ENCODE measurements around the gene AQP12B.
A peak's percentile ranks its signal among the peaks of the same experiment; 100 is the strongest.

The AQP12B gene

DNA sequence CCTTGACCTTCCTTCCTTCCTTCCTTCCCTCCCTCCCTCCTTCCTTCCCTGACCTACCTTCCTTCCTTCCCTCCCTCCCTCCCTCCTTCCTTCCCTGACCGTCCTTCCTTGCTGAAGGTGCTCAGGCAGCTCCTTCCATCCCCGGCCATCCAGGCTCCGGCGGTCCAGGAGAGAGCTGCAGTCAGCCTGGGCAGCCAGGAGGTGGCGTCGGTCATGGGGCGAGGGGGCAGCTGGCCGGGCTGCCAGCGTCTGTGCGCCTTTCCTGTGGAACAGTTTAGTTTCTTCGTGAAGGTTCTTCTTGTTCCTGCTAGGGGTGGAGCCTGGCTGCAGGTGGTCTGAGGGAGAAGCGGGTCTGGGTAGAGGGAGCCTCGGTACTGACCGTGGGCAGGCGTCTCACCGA lies 41.7 kb downstream of the AQP12B start:
- in situ Hi-C loops (cut with MboI; ENCODE audit: low sequenced_read_pairs) = no loop called here
- H3K27me3 ChIP-seq (ENCODE audit: low read depth) = peaks cover 2% of the 10 kb centered on the region
- H3K4me1 ChIP-seq = no peaks in the 10 kb centered on the region
- no peaks in the 10 kb centered on the region for H3K9me3 ChIP-seq
- H3K4me3 ChIP-seq = no peak overlapping the region
- DNase-seq (ENCODE audit: low spot score in 2 of 2) = peak; percentile 18 to 72
- no peaks in the 10 kb centered on the region for H3K36me3 ChIP-seq (replicated peaks)

DNA sequence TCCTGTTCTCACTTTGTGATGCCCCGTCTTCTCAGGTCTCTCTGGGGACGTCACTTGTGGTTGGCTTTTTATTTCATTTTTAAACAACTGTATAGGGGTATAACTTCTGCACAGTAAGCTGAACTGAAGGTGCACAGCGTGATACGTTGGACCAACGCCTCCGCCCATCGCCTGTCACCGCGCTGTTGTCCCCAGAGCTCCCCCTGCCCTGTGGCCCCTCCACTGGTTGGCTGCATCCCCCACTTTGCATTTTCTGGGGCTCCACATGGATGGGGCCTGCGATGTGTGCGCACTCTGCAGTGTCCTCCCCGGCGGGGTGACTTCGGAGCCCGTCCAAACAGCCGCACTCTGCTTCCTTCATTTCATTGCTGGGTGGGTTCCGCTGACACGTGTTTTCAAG lies 43.1 kb downstream of the AQP12B start:
- Histone ChIP-seq H3K36me3 (replicated peaks) (no peaks in the 10 kb centered on the region), H3K9me3 (no peaks in the 10 kb centered on the region), H3K27me3 (ENCODE audit: low read depth) (peaks cover 2% of the 10 kb centered on the region), H3K4me1 (no peaks in the 10 kb centered on the region), H3K4me3 (no peak overlapping the region)
- in situ Hi-C loops (cut with MboI; ENCODE audit: low sequenced_read_pairs) = no loop called here
- DNase-seq (ENCODE audit: low spot score in 2 of 2) = no peak

DNA sequence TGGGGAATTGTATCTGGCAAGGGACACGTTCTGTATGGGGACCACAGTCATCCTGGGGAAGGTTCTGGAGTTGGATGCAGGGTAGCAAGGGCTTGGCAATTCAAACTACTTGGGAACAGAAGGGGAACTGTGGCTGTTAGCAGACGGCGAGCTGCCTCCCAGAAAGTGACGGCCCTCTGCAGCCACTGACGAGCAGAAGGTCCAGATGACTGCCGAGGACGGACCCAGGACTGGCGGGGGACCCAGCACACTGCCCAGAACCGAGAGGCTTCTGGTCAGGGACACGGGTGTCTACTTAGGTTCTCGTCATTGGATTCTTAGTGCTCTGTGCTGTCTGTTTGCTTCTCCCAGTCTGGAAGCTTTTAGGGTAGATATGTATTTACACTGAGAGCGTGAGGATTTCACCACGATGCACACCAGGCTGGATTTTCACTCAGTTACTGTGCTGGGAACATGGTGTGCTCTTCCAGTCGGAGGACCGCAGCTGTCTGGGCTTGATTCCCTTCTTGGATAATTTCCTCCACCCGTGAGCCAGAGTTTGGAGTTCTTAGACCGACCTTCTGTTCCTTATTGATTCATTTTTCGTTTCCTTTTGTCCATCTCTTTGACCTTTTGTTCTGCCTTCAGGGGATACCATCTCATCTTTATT lies 44.0 kb downstream of the AQP12B start:
- no peaks in the 10 kb centered on the region for H3K4me1 ChIP-seq
- in situ Hi-C loops (cut with MboI; ENCODE audit: low sequenced_read_pairs) = no loop called here
- DNase-seq (ENCODE audit: low spot score in 2 of 2) = peak in 1 of 2 experiments; percentile 5
- H3K27me3 ChIP-seq (ENCODE audit: low read depth) = no peaks in the 10 kb centered on the region; the same call in 1 of the 2 replicates
- no peak overlapping the region for H3K4me3 ChIP-seq
- peaks cover 6% of the 10 kb centered on the region for H3K9me3 ChIP-seq
- H3K36me3 ChIP-seq (replicated peaks) = no peaks in the 10 kb centered on the region

DNA sequence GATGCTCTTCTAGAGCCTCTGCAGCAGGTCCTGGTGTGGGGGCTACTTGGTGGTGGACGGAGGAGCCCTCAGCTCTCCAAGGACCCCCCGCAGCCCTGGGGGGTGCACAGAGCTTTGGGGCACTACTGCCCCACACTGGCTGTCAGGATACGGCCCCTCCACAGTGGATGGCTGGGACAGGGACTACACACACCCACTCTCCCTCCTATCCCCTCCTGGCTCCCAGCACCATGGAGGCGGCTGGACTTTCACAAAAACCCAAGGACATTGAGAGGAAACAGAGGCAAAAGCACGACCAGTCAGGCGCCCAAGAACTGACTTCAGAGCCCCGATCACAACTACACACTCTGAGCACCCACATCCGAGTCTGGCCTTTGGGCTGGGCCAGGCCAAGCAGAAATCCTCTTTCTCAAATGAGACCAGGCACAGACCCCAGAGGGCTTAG lies 44.8 kb downstream of the AQP12B start:
- in situ Hi-C loops (cut with MboI; ENCODE audit: low sequenced_read_pairs) = no loop called here
- no peaks in the 10 kb centered on the region for H3K36me3 ChIP-seq (replicated peaks)
- no peak overlapping the region for H3K4me3 ChIP-seq
- no peaks in the 10 kb centered on the region; the same call in 1 of the 2 replicates for H3K27me3 ChIP-seq (ENCODE audit: low read depth)
- no peaks in the 10 kb centered on the region for H3K4me1 ChIP-seq
- H3K9me3 ChIP-seq = peaks cover 12% of the 10 kb centered on the region
- no peak for DNase-seq (ENCODE audit: low spot score in 2 of 2)

- Histone ChIP-seq H3K4me1 (no peaks in the 10 kb centered on the region), H3K4me3 (no peak overlapping the region), H3K9me3 (peaks cover 12% of the 10 kb centered on the region), H3K27me3 (ENCODE audit: low read depth) (no peaks in the 10 kb centered on the region; the same call in 1 of the 2 replicates), H3K36me3 (replicated peaks) (no peaks in the 10 kb centered on the region)
- DNase-seq (ENCODE audit: low spot score in 2 of 2) = peak in 1 of 2 experiments; percentile 5
- in situ Hi-C loops (cut with MboI; ENCODE audit: low sequenced_read_pairs) = no loop called here
These were observed 45.4 kb downstream of the AQP12B start for GRCh38 chr2:240637116-240637900.

DNA sequence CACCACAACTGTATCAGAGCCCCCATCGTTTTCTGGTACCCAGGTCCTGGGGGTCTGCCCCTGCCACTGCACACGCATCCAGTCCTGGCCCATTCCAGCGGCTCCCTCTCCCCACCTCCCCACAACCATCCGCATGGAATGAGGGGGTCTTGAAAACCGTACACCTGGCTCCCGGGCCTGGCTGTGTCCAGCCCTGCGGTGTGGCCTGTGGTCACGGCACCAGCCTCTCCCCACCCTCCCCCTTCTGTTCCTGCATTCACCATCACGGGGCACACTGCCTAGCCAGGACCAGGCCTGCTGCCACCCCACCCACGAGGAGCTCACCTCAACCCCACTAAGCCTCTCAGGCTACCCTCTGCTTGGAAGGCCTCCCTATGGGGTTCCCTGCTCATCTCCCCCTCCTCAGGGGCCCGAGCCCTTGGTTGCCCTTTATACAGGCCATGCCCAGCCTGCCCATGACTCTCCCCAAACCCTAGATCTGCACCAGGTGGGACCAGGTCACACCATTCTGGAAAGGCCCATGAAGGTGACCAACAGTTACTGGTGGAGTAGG lies 46.0 kb downstream of the AQP12B start:
- Histone ChIP-seq H3K36me3 (replicated peaks) (no peaks in the 10 kb centered on the region), H3K27me3 (ENCODE audit: low read depth) (no peaks in the 10 kb centered on the region; the same call in 1 of the 2 replicates), H3K4me1 (no peaks in the 10 kb centered on the region), H3K4me3 (no peak overlapping the region), H3K9me3 (peaks cover 12% of the 10 kb centered on the region)
- in situ Hi-C loops (cut with MboI; ENCODE audit: low sequenced_read_pairs) = no loop called here
- DNase-seq (ENCODE audit: low spot score in 2 of 2) = peak in 1 of 2 experiments; percentile 4

- Histone ChIP-seq H3K36me3 (replicated peaks) (no peaks in the 10 kb centered on the region), H3K9me3 (peaks cover 12% of the 10 kb centered on the region), H3K4me3 (no peak overlapping the region), H3K4me1 (no peaks in the 10 kb centered on the region), H3K27me3 (ENCODE audit: low read depth) (no peaks in the 10 kb centered on the region; the same call in 1 of the 2 replicates)
- DNase-seq (ENCODE audit: low spot score in 2 of 2) = peak in 1 of 2 experiments; percentile 4
- in situ Hi-C loops (cut with MboI; ENCODE audit: low sequenced_read_pairs) = no loop called here
These were observed 46.6 kb downstream of the AQP12B start for GRCh38 chr2:240635998-240636547.

- Histone ChIP-seq H3K36me3 (replicated peaks) (no peaks in the 10 kb centered on the region), H3K4me1 (no peaks in the 10 kb centered on the region), H3K4me3 (no peak overlapping the region), H3K27me3 (ENCODE audit: low read depth) (no peaks in the 10 kb centered on the region; the same call in 1 of the 2 replicates), H3K9me3 (peaks cover 12% of the 10 kb centered on the region)
- in situ Hi-C loops (cut with MboI; ENCODE audit: low sequenced_read_pairs) = no loop called here
- peak in 1 of 2 experiments; percentile 2 for DNase-seq (ENCODE audit: low spot score in 2 of 2)
These were observed 47.3 kb downstream of the AQP12B start for GRCh38 chr2:240635121-240635997.

DNA sequence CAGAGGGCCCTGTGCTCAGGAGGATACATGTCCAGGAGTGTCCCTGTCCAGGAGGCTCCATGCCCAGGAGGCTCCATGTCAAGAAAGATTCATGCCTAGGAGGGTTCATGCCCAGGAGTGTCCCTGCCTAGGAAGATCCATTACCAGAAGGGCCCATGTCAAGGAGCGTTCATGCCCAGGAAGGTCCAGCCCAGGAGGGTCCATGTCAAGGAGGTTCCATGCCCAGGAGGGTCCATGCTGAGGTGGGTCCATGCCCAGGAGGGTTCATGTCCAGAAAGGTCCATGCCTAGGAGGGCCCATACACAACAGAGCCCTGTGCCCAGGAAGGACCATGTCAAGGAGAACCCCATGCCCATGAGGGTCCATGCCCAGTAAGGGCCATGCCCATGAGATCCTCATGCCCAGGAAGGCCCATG lies 50.4 kb downstream of the AQP12B start:
- Histone ChIP-seq H3K4me3 (no peak overlapping the region), H3K27me3 (ENCODE audit: low read depth) (no peaks in the 10 kb centered on the region), H3K4me1 (no peaks in the 10 kb centered on the region), H3K9me3 (peaks cover 12% of the 10 kb centered on the region), H3K36me3 (replicated peaks) (no peaks in the 10 kb centered on the region)
- in situ Hi-C loops (cut with MboI; ENCODE audit: low sequenced_read_pairs) = no loop called here
- DNase-seq (ENCODE audit: low spot score in 2 of 2) = peak in 1 of 2 experiments; percentile 4

DNA sequence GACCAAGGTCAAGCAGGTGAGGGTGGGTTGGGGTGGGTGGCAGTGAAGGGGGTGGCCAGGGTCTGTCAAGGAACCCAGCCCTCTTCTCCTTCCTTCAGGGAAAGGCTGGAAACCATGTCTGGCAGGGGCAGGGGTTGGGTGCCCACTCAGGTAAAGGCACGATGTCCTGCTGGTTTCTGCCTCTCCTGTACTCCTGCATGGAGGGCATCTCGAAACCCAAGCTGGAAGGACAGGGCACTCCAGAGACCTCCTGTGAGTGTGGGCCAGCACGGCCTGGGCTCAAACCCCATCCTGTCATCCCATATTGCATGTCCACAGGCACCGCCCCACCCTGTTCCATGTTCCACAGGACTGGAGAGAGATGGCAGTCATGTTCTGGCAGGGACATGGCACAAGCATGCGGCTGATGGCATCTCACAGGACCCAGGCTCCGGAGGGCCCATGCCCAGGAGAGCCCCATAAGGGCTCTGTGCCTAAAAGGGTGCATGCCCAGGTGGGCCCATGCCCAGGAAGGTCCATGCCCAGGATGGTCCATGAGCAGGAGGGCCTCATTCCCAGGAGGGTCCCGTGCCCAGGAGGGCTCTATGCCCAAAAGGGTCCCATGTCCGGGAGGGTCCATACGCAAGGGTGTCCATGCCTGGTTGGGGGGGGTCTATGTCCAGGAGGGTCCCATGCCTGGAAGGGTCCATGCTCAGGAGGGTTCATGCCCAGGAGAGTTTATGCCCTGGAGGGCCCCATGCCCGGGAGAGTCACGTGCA lies 51.0 kb downstream of the AQP12B start:
- in situ Hi-C loops (cut with MboI; ENCODE audit: low sequenced_read_pairs) = no loop called here
- peaks cover 12% of the 10 kb centered on the region for H3K9me3 ChIP-seq

DNA sequence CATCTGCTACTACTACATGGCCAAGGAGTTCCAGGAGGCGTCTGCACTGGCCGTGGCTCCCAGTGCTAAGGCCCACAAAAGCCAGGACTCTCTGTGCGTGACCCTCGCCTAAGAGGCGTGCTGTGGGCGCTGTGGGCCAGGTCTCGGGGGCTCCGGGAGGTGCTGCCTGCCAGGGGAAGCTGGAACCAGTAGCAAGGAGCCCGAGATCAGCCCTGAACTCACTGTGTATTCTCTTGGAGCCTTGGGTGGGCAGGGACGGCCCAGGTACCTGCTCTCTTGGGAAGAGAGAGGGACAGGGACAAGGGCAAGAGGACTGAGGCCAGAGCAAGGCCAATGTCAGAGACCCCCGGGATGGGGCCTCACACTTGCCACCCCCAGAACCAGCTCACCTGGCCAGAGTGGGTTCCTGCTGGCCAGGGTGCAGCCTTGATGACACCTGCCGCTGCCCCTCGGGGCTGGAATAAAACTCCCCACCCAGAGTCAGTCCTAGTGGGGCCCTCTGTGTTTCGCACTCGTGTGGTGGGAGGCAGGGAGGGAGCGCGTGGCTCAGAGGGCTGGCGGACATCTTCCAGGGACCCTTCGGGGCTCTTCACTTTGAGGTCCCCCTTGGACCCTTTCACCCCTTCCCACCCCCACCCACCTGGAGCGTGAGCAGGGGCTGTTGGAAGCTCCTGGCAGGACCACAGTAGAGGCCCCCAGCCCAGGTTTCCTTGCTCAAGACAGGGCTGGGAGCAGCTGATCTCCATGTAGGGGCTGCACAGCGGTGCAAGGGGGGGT lies 51.7 kb downstream of the AQP12B start:
- no peaks in the 10 kb centered on the region for H3K4me1 ChIP-seq
- in situ Hi-C loops (cut with MboI; ENCODE audit: low sequenced_read_pairs) = no loop called here
- no peaks in the 10 kb centered on the region for H3K27me3 ChIP-seq (ENCODE audit: low read depth)
- peaks cover 12% of the 10 kb centered on the region for H3K9me3 ChIP-seq
- no peaks in the 10 kb centered on the region for H3K36me3 ChIP-seq (replicated peaks)
- H3K4me3 ChIP-seq = no peak overlapping the region
- no peak for DNase-seq (ENCODE audit: low spot score in 2 of 2)

More for the DNA sequence above, 51.0 kb downstream of the AQP12B start:
- H3K4me1 ChIP-seq = no peaks in the 10 kb centered on the region
- peak in 1 of 2 experiments; percentile 3 for DNase-seq (ENCODE audit: low spot score in 2 of 2)
- H3K27me3 ChIP-seq (ENCODE audit: low read depth) = no peaks in the 10 kb centered on the region
- H3K36me3 ChIP-seq (replicated peaks) = no peaks in the 10 kb centered on the region
- H3K4me3 ChIP-seq = no peak overlapping the region
